Stimulated activated CD8-positive, alpha-beta memory T cell treated with anti-CD3 and anti-CD28 coated beads, Interleukin-15, amount 100 ng/mL, for 4 hours (primary cell): ENCODE measurements around the gene PBX4.

ENCODE experiments used
- DNase-seq, 2 donors: peaks; one replicate each; pipeline ENCODE4 v3.0.0-alpha.2; 2020; ENCODE audit warnings: low read depth in 2 of 2

Gene PBX4

GRCh38 chr19:19540064-19540714, 78.3 kb downstream of the PBX4 start:
- peak; percentile 42 to 45 for DNase-seq

- DNase-seq: no peak
These were observed 78.8 kb downstream of the PBX4 start for GRCh38 chr19:19539698-19540063.

GRCh38 chr19:19538785-19539166, 79.7 kb downstream of the PBX4 start:
- no peak for DNase-seq

GRCh38 chr19:19538061-19538784, 80.3 kb downstream of the PBX4 start, which contains the start of gene CILP2:
Gene CILP2, plus strand, starts transcription at chr19:19538265. Its CDS starts 85 bp downstream, at chr19:19538350.
- no peak for DNase-seq

GRCh38 chr19:19537075-19538048, 81.1 kb downstream of the PBX4 start:
- no peak for DNase-seq

GRCh38 chr19:19535311-19536191, 82.9 kb downstream of the PBX4 start:
- DNase-seq: no peak

- DNase-seq: no peak
These were observed 83.8 kb downstream of the PBX4 start for GRCh38 chr19:19534556-19535265.

- DNase-seq: no peak
These were observed 84.6 kb downstream of the PBX4 start for GRCh38 chr19:19533841-19534240.

GRCh38 chr19:19532806-19533701, 85.4 kb downstream of the PBX4 start:
- no peak for DNase-seq

- DNase-seq: peak; percentile 54 to 59
These were observed 86.3 kb downstream of the PBX4 start for GRCh38 chr19:19531951-19532805.

- no peak for DNase-seq
These were observed 87.6 kb downstream of the PBX4 start for GRCh38 chr19:19530889-19531288.

- DNase-seq: no peak
These were observed 88.1 kb downstream of the PBX4 start for GRCh38 chr19:19530423-19530804.

GRCh38 chr19:19529783-19530422, 88.6 kb downstream of the PBX4 start:
- DNase-seq: no peak

- DNase-seq: no peak
These were observed 89.6 kb downstream of the PBX4 start, which contains the start of gene YJEFN3 for GRCh38 chr19:19528721-19529490. Gene YJEFN3, plus strand, starts transcription at chr19:19528911. Its CDS starts 22 bp downstream, at chr19:19528933.

GRCh38 chr19:19527674-19528625, 90.5 kb downstream of the PBX4 start:
- DNase-seq: no peak

GRCh38 chr19:19527371-19527656, 91.2 kb downstream of the PBX4 start:
- no peak for DNase-seq
